GM18868 (cell line): ENCODE results near the gene GLT1D1.

Experiments used
- ATAC-seq: cut with Tn5 transposase; IDR thresholded peaks from one replicate; pipeline ENCODE4 v1.9.1; 2021; ENCODE audit warnings: mild to moderate bottlenecking, moderate library complexity; ENCODE audit not compliant: unreplicated experiment

Gene GLT1D1

DNA sequence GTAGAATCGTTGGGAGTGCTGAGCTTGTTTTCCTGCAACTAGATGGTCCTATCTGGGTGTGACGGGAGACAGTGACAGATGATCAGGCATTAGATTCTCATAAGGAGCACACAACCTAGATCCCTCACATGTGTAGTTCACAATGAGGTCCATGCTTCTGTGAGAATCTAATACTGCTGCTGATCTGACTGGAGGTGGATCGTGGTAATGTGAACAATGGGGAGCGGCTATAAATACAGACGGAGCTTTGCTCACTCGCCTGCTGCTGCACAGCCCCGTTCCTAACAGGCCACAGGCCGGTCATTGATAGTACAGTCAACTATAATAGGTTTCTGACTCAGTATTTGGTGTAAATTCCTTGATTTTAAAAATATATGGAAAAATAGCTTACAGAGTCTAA lies 138.8 kb downstream of the GLT1D1 start:
- no peak for ATAC-seq

- no peak for ATAC-seq
Measured at GRCh38 chr12:128992550-128992949, 139.3 kb downstream of the GLT1D1 start.

GRCh38 chr12:128994856-128995255 lies 141.6 kb downstream of the GLT1D1 start:
- ATAC-seq, result no peak

GRCh38 chr12:128995619-128996018 lies 142.3 kb downstream of the GLT1D1 start:
- ATAC-seq, result no peak

- ATAC-seq, result no peak
Measured at GRCh38 chr12:129001826-129002225, 148.5 kb downstream of the GLT1D1 start.

GRCh38 chr12:129002427-129002826 lies 149.1 kb downstream of the GLT1D1 start:
- no peak for ATAC-seq

DNA sequence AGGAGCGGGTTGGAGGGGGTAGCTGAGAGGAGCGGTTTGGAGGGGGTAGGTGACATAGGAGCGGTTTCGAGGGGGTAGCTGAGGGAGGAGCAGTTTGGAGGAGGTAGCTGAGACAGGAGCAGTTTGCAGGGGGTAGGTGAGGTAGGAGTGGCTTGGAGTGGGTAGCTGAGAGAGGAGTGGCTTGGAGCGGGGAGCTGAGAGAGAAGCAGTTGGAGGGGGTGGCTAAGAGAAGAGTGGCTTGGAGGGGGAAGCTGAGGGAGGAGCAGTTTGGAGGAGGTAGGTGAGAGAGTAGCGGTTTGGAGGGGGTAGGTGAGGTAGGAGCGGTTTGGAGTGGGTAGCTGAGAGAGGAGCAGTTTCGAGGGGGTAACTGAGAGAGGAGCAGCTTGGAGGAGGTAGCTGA lies 152.1 kb downstream of the GLT1D1 start:
- ATAC-seq, result no peak

GRCh38 chr12:129005829-129006228 lies 152.6 kb downstream of the GLT1D1 start:
- no peak for ATAC-seq

DNA sequence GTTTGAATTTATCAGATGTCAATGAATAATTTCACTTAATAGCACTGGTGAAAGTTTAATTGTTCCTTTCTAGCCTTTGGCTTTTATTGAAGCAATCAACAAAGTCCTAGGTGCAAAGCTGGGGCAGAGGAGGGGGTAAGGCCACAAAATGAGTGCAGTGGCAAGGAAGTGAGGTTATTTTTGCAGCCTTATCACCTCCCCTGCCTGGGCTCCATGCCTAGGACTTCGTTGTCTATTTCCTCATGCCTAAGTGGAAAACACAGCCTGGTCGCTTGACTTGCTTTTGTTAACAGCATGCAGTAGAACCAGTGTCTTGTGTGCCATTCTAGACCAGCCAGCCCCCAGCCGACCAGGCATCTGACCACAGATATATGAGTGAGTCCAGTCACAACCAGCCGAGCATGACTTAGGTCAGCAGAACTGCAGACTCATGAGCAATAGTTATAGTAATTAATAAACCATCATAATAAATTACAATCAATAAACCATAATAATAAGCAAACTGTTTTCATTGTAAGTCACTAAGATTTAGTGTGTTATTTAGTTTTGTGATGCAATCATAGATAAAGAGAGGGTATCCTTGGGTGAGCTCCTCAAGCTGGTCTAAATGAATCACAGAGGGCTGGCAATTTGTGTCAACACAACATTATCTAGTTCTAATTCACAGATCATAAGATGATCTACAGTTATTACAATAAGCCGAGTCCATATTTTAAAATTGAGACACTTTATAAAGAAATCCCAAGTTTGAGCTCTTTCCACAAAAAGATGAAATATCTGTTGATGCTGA lies 156.8 kb downstream of the GLT1D1 start:
- no peak for ATAC-seq

- no peak for ATAC-seq
Measured at GRCh38 chr12:129016159-129016558, 162.9 kb downstream of the GLT1D1 start.

- no peak for ATAC-seq
Measured at GRCh38 chr12:129025055-129025454, 171.8 kb downstream of the GLT1D1 start.

GRCh38 chr12:129028844-129029243 lies 175.6 kb downstream of the GLT1D1 start:
- no peak for ATAC-seq
